HepG2 (cell line): ENCODE measurements around the gene TTLL10. TPM values are rescaled to one million over a fixed set of nuclear protein-coding genes. Genes with fewer than 3 reads are reported as not detected.

ENCODE experiments used
- ATAC-seq: fragments of 200-7000 bp; cut with Tn5 transposase; 3 replicates; pipeline ENCODE4 v1.9.1; 2020; ENCODE audit warnings: mild to moderate bottlenecking, moderate library complexity
- BruUV-seq: library from RNA; stranded (reverse); fragments of 400-500 nt; replicated peaks from 2 replicates; lab custom pipeline; 2021; lab: Mats Ljungman, UMichigan
- CTCF ChIA-PET: fragments of 300-600 bp; formaldehyde crosslinking; extraction: SDS; loops from one replicate; lab custom pipeline; 2021; ENCODE audit warnings: low total read pairs, inconsistent platforms, low intra/inter-chr PET ratio; lab: Yijun Ruan, JAX
- POLR2A ChIA-PET: fragments of 350-600 bp; sonication (Branson Sonifier 250); formaldehyde crosslinking; loops from one replicate; lab custom pipeline; 2020; ENCODE audit warnings: antibody characterized with exemption, inconsistent platforms; lab: Yijun Ruan, JAX
- DNase-seq: peaks from one replicate; pipeline ENCODE4 v3.0.0-alpha.2; 2015; ENCODE audit warnings: low spot score
- FAIRE-seq: peaks from 3 replicates; lab custom pipeline; 2011; peaks lifted over from hg19 to GRCh38; lab: Jason Lieb, UNC
- H2AFZ ChIP-seq: one replicate; pipeline ENCODE4 v1.6.1; 2011; ENCODE audit warnings: low read length, inconsistent platforms
- H3K27ac ChIP-seq: fragments of 300-600 bp; 3 replicates; pipeline ENCODE4 v1.8.0; 2011; ENCODE audit warnings: mixed run types, mild to moderate bottlenecking, mixed read lengths, low read length, inconsistent platforms; ENCODE audit not compliant: insufficient read depth; ENCODE audit errors: extremely low read length
- H3K27me3 ChIP-seq, 2 experiments: fragments of 200-600 bp in 1 of 2; 2 replicates in 1 of 2; 3 replicates in 1 of 2; pipeline versions ENCODE4 v1.6.0 to v1.8.0; 2011; ENCODE audit warnings: low read length in 2 of 2, mild to moderate bottlenecking in 2 of 2, moderate library complexity in 2 of 2, inconsistent platforms in 1 of 2; ENCODE audit not compliant: insufficient read depth in 2 of 2, control insufficient read depth in 1 of 2
- H3K36me3 ChIP-seq, 2 experiments: fragments of 200-600 bp in 1 of 2; replicated peaks in 1 of 2; 2 replicates in 1 of 2; 3 replicates in 1 of 2; pipeline versions ENCODE4 v1.5.1 to v1.8.0; 2011; ENCODE audit warnings: low read length in 2 of 2, inconsistent platforms in 1 of 2; ENCODE audit not compliant: insufficient read depth in 2 of 2, control insufficient read depth in 1 of 2
- H3K4me1 ChIP-seq: 2 replicates; pipeline ENCODE4 v1.5.1; 2012; ENCODE audit warnings: low read length, inconsistent platforms; ENCODE audit not compliant: insufficient read depth
- H3K4me2 ChIP-seq: 2 replicates; pipeline ENCODE4 v1.6.0; 2011; ENCODE audit warnings: low read depth, low read length, inconsistent platforms
- H3K4me3 ChIP-seq, 3 experiments: fragments of 200-600 bp in 1 of 3; sonication (generic), shearing (Covaris generic) in 1 of 3; replicated peaks in 1 of 3; 2 replicates each; pipeline ENCODE4 v1.5.1; 2011 to 2016; ENCODE audit warnings: low read length in 3 of 3, inconsistent platforms in 2 of 3, low read depth in 2 of 3, mild to moderate bottlenecking in 2 of 3, control low read depth in 1 of 3, mixed read lengths in 1 of 3; ENCODE audit not compliant: insufficient read depth in 1 of 3
- H3K79me2 ChIP-seq: one replicate; pipeline ENCODE4 v1.6.1; 2011; ENCODE audit warnings: low read length, inconsistent platforms; ENCODE audit not compliant: insufficient read depth
- H3K9ac ChIP-seq: 2 replicates; pipeline ENCODE4 v1.6.0; 2011; ENCODE audit warnings: mild to moderate bottlenecking, low read depth, low read length, inconsistent platforms; ENCODE audit not compliant: insufficient read depth
- H3K9me3 ChIP-seq: 2 replicates; pipeline ENCODE4 v1.5.1; 2012; ENCODE audit warnings: mild to moderate bottlenecking, low read length
- H4K20me1 ChIP-seq: 2 replicates; pipeline ENCODE4 v1.6.0; 2011; ENCODE audit warnings: inconsistent platforms, mild to moderate bottlenecking, low read length, moderate library complexity; ENCODE audit not compliant: insufficient read depth
- CHCHD3 ChIP-seq: sonication (generic); formaldehyde crosslinking; IDR thresholded peaks from 2 replicates; pipeline ENCODE4 v1.8.0; 2022; ENCODE audit warnings: mild to moderate bottlenecking, missing genetic modification reagents, moderate library complexity
- ETV6 ChIP-seq: sonication (generic); formaldehyde crosslinking; conservative IDR thresholded peaks from 2 replicates; pipeline ENCODE4 v1.4.0; 2020; ENCODE audit warnings: missing genetic modification reagents
- NR2C2 ChIP-seq: sonication (generic); formaldehyde crosslinking; IDR thresholded peaks from 2 replicates; pipeline ENCODE4 v1.4.0; 2020; ENCODE audit warnings: missing genetic modification reagents, mild to moderate bottlenecking, moderate library complexity, borderline replicate concordance
- PAWR ChIP-seq: sonication (generic); formaldehyde crosslinking; IDR thresholded peaks from 2 replicates; pipeline ENCODE4 v1.4.0; 2020; ENCODE audit warnings: missing genetic modification reagents, mild to moderate bottlenecking, borderline replicate concordance
- RFX3 ChIP-seq: IDR thresholded peaks from 2 replicates; pipeline ENCODE4 v1.6.1; 2016; ENCODE audit warnings: missing biosample characterization, missing genetic modification reagents
- SRSF1 ChIP-seq: fragments of 200-400 bp; formaldehyde crosslinking; optimal IDR thresholded peaks from 2 replicates; pipeline ENCODE3; 2017; ENCODE audit warnings: mild to moderate bottlenecking, low read depth, low read length, moderate library complexity
- TAF15 ChIP-seq: fragments of 200-400 bp; formaldehyde crosslinking; IDR thresholded peaks from one replicate; pipeline ENCODE4 v1.6.1; 2018; ENCODE audit warnings: mild to moderate bottlenecking, low read depth, low read length; ENCODE audit not compliant: poor library complexity, severe bottlenecking
- ZC3H13 ChIP-seq: sonication (generic); formaldehyde crosslinking; IDR thresholded peaks from 2 replicates; pipeline ENCODE4 v1.8.1; 2023; ENCODE audit warnings: mild to moderate bottlenecking, missing genetic modification reagents, moderate library complexity
- ZNF138 ChIP-seq: sonication (generic); formaldehyde crosslinking; IDR thresholded peaks from 2 replicates; pipeline ENCODE4 v1.5.0; 2020; ENCODE audit warnings: mild to moderate bottlenecking, low read depth, missing genetic modification reagents
- ZNF543 ChIP-seq: sonication (generic); formaldehyde crosslinking; IDR thresholded peaks from 2 replicates; pipeline ENCODE4 v1.4.0; 2020; ENCODE audit warnings: mild to moderate bottlenecking, missing genetic modification reagents
- ZNF558 ChIP-seq: sonication (generic); formaldehyde crosslinking; IDR thresholded peaks from 2 replicates; pipeline ENCODE4 v1.9.0; 2022; ENCODE audit warnings: mild to moderate bottlenecking, missing genetic modification reagents, borderline replicate concordance
- ZNF772 ChIP-seq: sonication (generic); formaldehyde crosslinking; IDR thresholded peaks from 2 replicates; pipeline ENCODE4 v1.5.0; 2020; ENCODE audit warnings: mild to moderate bottlenecking, missing genetic modification reagents
- WGBS: methylation state at CpG from one replicate; pipeline ENCODE4 v1.1.6; 2017; ENCODE audit warnings: low lambda C conversion rate; 5-methylcytosine and 5-hydroxymethylcytosine counted together
- in situ Hi-C: cut with HindIII; loops from 2 replicates; pipeline ENCODE4 v1.10.0; 2017; ENCODE audit warnings: low pct_unique_long_range_greater_than_20kb; ENCODE audit not compliant: extremely low pct_ligation_motif_present
- intact Hi-C: fragments of 100-400 bp; cut with micrococcal nuclease; formaldehyde crosslinking; loops from one replicate; pipeline ENCODE4 v1.10.0; 2022; ENCODE audit not compliant: unreplicated experiment
- polyA plus RNA-seq, 8 experiments: library from polyadenylated mRNA; depleted of rRNA in 3 of 8; stranded (reverse) in 7 of 8; unstranded in 1 of 8; fragments of >200 nt; fragmentation: Illumina TruSeq in 4 of 8; extraction: Trizol in 4 of 8; gene quantifications; 2 replicates each; pipeline versions ENCODE4 v1.2.1 to v1.2.3, GENCODE V29; 2011 to 2016; ENCODE audit warnings: low read depth in 4 of 8, missing spikeins in 1 of 8, mixed read lengths in 1 of 8; ENCODE audit not compliant: insufficient read depth in 1 of 8
- total RNA-seq, 5 experiments: library from RNA; depleted of rRNA; stranded (reverse); fragments of >200 nt; fragmentation: Illumina TruSeq; extraction: Trizol; gene quantifications; 2 replicates each; pipeline ENCODE4 v1.2.3, GENCODE V29; 2016; ENCODE audit warnings: low read depth in 1 of 5
- TF ChIP-seq, protein P1 (sequence below): sonication (generic); formaldehyde crosslinking; IDR thresholded peaks from 2 replicates; pipeline ENCODE4 v1.4.0; 2020; ENCODE audit warnings: mild to moderate bottlenecking, missing genetic modification reagents
- TF ChIP-seq, protein P2 (sequence below): sonication (generic); formaldehyde crosslinking; IDR thresholded peaks from 2 replicates; pipeline ENCODE4 v1.4.0; 2020; ENCODE audit warnings: mild to moderate bottlenecking, missing genetic modification reagents
- TF ChIP-seq, protein P3 (sequence below): sonication (generic); formaldehyde crosslinking; IDR thresholded peaks from 2 replicates; pipeline ENCODE4 v1.4.0; 2020; ENCODE audit warnings: missing genetic modification reagents

Gene TTLL10
- total and polyA plus RNA-seq, 2 of the 13 experiments (the other 11 are each of a cell fraction or from before 2014, with no cell fraction given): not detected

DNA sequence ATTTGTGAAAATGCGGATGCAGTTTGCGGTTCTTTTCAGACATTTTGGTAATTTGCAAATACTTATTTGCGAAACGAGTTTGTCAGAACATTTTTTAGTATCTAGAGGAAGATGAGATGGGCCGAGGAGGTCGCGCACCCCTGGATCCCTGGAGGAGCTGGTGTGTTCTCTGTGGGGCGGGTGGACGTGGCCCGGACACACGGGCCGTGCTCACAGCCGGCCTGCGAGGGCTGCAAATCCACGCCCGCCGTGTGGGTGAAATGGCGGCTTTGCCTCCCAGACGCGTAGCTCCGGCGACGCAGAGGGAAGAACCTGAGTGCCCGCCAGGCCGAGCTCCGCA, 9.3 kb upstream of the TTLL10 start:
- ChIA-PET CTCF (no interaction called here), POLR2A (interaction anchor here (1.0 to 7.4 kb wide), 13 partner anchors 10 to 158 kb away, joined by 3 to 93 read pairs (median 6); partner anchors contain the start of genes AGRN and SDF4)
- in situ Hi-C loops (no loop called here), intact Hi-C loops (no loop called here)
- peaks cover 57% of the 10 kb centered on the region for H3K4me1 ChIP-seq
- H3K4me3 ChIP-seq: peak overlapping the region; percentile 47 to 68 (median 67); a peak in 4 of 6 replicates
- DNase-seq: no peak
- no peaks in the 10 kb centered on the region for H3K79me2 ChIP-seq
- H3K9ac ChIP-seq: peak overlapping the region; percentile 63; the same call in 1 of the 2 replicates
- H4K20me1 ChIP-seq: no peaks in the 10 kb centered on the region
- ATAC-seq: no peak
- TF ChIP-seq, protein P1, sequence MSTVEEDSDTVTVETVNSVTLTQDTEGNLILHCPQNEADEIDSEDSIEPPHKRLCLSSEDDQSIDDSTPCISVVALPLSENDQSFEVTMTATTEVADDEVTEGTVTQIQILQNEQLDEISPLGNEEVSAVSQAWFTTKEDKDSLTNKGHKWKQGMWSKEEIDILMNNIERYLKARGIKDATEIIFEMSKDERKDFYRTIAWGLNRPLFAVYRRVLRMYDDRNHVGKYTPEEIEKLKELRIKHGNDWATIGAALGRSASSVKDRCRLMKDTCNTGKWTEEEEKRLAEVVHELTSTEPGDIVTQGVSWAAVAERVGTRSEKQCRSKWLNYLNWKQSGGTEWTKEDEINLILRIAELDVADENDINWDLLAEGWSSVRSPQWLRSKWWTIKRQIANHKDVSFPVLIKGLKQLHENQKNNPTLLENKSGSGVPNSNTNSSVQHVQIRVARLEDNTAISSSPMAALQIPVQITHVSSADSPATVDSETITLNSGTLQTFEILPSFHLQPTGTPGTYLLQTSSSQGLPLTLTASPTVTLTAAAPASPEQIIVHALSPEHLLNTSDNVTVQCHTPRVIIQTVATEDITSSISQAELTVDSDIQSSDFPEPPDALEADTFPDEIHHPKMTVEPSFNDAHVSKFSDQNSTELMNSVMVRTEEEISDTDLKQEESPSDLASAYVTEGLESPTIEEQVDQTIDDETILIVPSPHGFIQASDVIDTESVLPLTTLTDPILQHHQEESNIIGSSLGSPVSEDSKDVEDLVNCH (CRISPR knock-in tag): no peak
- TF ChIP-seq ZNF772 (CRISPR knock-in tag) (0 out of 2 replicates have a peak, but pooled peaks have one; percentile 10), ZNF558 (CRISPR knock-in tag) (0 out of 2 replicates have a peak, but pooled peaks have one; percentile 5), ETV6 (CRISPR knock-in tag) (no peak), ZC3H13 (CRISPR knock-in tag) (0 out of 2 replicates have a peak, but pooled peaks have one; percentile 39), ZNF543 (CRISPR knock-in tag) (0 out of 2 replicates have a peak, but pooled peaks have one; percentile 6), TAF15 (peak; percentile 52), CHCHD3 (CRISPR knock-in tag) (no peak), RFX3 (CRISPR knock-in tag) (no peak), PAWR (CRISPR knock-in tag) (no peak), SRSF1 (peak; percentile 19), NR2C2 (CRISPR knock-in tag) (0 out of 2 replicates have a peak, but pooled peaks have one; percentile 19), ZNF138 (CRISPR knock-in tag) (0 out of 2 replicates have a peak, but pooled peaks have one; percentile 60)
- TF ChIP-seq, protein P2, sequence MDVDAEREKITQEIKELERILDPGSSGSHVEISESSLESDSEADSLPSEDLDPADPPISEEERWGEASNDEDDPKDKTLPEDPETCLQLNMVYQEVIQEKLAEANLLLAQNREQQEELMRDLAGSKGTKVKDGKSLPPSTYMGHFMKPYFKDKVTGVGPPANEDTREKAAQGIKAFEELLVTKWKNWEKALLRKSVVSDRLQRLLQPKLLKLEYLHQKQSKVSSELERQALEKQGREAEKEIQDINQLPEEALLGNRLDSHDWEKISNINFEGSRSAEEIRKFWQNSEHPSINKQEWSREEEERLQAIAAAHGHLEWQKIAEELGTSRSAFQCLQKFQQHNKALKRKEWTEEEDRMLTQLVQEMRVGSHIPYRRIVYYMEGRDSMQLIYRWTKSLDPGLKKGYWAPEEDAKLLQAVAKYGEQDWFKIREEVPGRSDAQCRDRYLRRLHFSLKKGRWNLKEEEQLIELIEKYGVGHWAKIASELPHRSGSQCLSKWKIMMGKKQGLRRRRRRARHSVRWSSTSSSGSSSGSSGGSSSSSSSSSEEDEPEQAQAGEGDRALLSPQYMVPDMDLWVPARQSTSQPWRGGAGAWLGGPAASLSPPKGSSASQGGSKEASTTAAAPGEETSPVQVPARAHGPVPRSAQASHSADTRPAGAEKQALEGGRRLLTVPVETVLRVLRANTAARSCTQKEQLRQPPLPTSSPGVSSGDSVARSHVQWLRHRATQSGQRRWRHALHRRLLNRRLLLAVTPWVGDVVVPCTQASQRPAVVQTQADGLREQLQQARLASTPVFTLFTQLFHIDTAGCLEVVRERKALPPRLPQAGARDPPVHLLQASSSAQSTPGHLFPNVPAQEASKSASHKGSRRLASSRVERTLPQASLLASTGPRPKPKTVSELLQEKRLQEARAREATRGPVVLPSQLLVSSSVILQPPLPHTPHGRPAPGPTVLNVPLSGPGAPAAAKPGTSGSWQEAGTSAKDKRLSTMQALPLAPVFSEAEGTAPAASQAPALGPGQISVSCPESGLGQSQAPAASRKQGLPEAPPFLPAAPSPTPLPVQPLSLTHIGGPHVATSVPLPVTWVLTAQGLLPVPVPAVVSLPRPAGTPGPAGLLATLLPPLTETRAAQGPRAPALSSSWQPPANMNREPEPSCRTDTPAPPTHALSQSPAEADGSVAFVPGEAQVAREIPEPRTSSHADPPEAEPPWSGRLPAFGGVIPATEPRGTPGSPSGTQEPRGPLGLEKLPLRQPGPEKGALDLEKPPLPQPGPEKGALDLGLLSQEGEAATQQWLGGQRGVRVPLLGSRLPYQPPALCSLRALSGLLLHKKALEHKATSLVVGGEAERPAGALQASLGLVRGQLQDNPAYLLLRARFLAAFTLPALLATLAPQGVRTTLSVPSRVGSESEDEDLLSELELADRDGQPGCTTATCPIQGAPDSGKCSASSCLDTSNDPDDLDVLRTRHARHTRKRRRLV: 0 out of 2 replicates have a peak, but pooled peaks have one; percentile 0
- TF ChIP-seq, protein P3, sequence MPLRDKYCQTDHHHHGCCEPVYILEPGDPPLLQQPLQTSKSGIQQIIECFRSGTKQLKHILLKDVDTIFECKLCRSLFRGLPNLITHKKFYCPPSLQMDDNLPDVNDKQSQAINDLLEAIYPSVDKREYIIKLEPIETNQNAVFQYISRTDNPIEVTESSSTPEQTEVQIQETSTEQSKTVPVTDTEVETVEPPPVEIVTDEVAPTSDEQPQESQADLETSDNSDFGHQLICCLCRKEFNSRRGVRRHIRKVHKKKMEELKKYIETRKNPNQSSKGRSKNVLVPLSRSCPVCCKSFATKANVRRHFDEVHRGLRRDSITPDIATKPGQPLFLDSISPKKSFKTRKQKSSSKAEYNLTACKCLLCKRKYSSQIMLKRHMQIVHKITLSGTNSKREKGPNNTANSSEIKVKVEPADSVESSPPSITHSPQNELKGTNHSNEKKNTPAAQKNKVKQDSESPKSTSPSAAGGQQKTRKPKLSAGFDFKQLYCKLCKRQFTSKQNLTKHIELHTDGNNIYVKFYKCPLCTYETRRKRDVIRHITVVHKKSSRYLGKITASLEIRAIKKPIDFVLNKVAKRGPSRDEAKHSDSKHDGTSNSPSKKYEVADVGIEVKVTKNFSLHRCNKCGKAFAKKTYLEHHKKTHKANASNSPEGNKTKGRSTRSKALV (CRISPR knock-in tag): no peak
- H3K27ac ChIP-seq: peak overlapping the region; percentile 34
- H2AFZ ChIP-seq: no peak overlapping the region
- no peak for FAIRE-seq
- no peaks in the 10 kb centered on the region for H3K9me3 ChIP-seq
- WGBS: 69% methylated on average over 10 of the region's 26 CpGs
- H3K27me3 ChIP-seq: no peaks in the 10 kb centered on the region
- BruUV-seq: no TSS peak
- H3K36me3 ChIP-seq: no peaks in the 10 kb centered on the region
- peak overlapping the region; percentile 82 for H3K4me2 ChIP-seq
